Umbilical cord (tissue), 2 donors: ENCODE results near the gene NCOR2. TPM values are rescaled to one million over a fixed set of nuclear protein-coding genes. Genes with fewer than 3 reads are reported as not detected.

Experiments
- DNase-seq: peaks from one replicate; pipeline ENCODE4 v3.0.0-alpha.2; 2015; ENCODE audit warnings: low spot score
- total RNA-seq: library from RNA; depleted of rRNA; stranded (reverse); fragments of >200 nt; gene quantifications from one replicate; pipeline ENCODE4 v1.2.3, GENCODE V29; 2014; ENCODE audit warnings: low replicate concordance; ENCODE audit not compliant: insufficient read depth

Gene NCOR2
- total RNA-seq, 1 donor from 2014 or later = 129 TPM

DNA sequence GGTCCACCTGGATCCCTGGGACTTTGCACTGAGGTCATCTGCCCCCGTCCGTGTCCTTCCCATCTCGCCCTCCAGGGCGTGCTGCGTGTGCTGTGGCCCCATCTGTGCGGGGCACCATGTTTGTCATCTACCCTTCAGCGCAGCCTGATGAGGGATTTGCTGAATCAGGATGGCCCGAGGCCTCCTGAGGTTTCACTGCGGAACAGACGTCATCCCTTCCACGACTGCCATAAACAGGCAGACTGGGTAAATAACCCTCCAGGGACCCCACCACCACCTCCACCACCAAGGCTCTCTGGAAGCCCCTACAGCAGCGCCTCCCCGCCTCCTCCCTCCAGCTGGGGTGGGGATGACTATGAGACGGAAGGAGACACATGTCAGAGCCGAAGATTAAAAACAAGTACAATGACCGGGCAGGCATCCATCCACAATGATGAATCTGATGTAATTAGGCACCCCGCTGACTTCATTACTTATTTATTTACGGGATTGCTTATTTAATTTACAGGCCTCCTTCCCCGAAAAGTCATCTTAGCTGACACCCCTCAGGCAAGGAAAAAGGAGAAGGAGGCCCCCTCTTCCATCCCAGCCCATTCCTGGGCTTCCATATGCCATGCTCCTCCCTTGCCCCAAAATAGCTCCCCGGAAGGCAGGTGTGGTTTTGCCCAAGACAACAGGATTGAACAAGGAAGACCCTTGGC, 39.4 kb downstream of the NCOR2 start:
- DNase-seq = no peak

DNA sequence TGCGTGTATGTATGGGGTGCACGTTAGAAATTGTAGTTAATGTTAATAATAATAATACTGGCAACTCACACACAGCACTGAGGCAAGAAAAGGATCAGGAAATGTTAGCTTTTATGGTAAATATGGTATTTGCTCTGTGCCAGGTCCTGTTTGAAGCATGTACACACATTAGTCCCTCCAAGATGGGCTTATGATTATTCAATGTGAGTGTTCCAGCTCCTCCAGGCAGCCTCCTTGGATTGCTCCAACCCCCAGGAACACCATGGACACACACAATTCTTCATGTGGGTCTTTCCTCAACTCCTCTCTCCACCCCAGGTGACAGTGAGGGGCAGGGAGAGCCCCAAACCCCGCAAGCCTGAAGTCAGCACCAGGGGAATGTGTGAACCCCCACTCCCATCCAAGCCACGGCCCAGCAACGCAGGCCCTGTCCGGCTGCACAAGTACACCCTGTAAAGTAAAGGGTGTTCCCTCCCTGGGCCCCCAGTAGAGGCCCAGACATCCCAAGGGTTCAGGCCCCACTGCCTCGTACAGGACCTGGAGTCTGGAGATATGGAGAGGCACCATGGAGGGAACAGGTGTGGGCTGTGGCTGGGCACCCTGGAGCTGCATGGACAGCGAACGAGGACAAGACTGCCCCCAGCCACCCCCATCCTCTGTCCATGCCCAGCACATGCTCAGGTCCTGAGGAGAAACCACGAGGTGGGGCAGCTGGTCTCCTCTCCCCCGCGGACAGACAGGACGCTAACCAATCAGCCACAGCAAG, 41.3 kb downstream of the NCOR2 start:
- DNase-seq = no peak

GRCh38 chr12:124525455-124525854, 42.0 kb downstream of the NCOR2 start:
- DNase-seq = no peak

DNA sequence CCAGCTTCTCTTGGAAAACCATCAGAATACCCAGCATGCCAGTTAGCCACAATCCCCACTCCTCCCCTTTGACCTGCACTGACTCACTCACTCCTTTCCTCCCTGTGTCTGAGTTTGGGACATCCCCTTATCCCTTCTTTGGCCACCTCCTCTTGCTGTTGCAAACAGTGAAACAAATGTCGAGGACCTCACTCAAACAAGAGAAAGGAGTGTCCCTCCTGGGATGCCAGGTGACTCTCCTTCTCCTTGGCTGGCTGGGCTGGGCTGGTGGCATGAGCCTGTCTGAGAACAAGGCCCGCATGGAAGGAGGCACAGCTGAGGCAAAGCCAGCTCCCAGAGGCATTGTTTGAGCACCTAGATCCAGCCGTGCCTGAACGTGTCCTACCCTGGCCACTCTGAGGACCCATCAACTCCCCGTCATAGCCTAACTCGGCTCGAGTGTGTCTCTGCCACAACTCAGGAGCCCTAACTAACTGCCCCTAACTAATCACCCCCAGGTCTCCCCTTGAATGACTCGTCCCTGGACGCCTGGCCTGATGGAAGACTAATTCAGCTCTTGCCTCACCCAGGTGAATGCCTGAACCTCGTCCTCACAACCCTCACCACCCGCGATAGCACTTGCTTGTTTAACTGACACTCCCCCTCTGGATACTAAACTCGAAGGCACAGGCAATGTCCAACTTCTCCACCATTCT, 43.0 kb downstream of the NCOR2 start:
- no peak for DNase-seq

GRCh38 chr12:124523071-124523470, 44.3 kb downstream of the NCOR2 start:
- DNase-seq = no peak

DNA sequence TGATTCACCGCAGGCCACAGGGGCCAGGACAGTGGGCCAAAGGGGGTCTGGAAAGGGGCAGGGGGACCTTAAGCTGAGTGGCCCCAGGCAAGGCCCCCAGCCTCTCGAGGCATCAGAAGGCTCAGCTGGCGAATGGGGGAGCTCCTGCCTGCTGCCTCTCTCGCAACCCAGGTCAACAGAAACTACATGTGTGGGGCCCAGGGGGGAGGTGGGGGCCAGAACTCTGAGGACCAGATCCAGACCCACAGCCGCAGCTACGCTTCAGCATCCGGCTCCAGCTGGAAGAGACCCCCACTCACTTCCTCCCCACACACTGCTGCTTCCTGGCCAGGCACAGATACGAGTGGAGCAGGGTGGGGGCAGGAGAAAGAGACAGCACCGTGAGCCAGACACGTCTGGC, 46.5 kb downstream of the NCOR2 start:
- DNase-seq = no peak

GRCh38 chr12:124520265-124520701, 47.1 kb downstream of the NCOR2 start:
- DNase-seq = no peak

- DNase-seq = no peak
Measured at GRCh38 chr12:124519746-124520145, 47.7 kb downstream of the NCOR2 start.

GRCh38 chr12:124518051-124518932, 49.1 kb downstream of the NCOR2 start:
- DNase-seq = peak; percentile 99
